HepG2 (cell line): ENCODE results near the gene CSNK2B. TPM values are rescaled to one million over a fixed set of nuclear protein-coding genes. Genes with fewer than 3 reads are reported as not detected.
A peak's percentile ranks its signal among the peaks of the same experiment; 100 is the strongest.

ENCODE experiments used
- ATAC-seq: fragments of 200-7000 bp; cut with Tn5 transposase; 3 replicates; pipeline ENCODE4 v1.9.1; 2020; ENCODE audit warnings: mild to moderate bottlenecking, moderate library complexity
- BruUV-seq: library from RNA; stranded (reverse); fragments of 400-500 nt; replicated peaks from 2 replicates; lab custom pipeline; 2021; lab: Mats Ljungman, UMichigan
- CTCF ChIA-PET: fragments of 300-600 bp; formaldehyde crosslinking; extraction: SDS; loops from one replicate; lab custom pipeline; 2021; ENCODE audit warnings: low total read pairs, inconsistent platforms, low intra/inter-chr PET ratio; lab: Yijun Ruan, JAX
- POLR2A ChIA-PET: fragments of 350-600 bp; sonication (Branson Sonifier 250); formaldehyde crosslinking; loops from one replicate; lab custom pipeline; 2020; ENCODE audit warnings: antibody characterized with exemption, inconsistent platforms; lab: Yijun Ruan, JAX
- DNase-seq: peaks from one replicate; pipeline ENCODE4 v3.0.0-alpha.2; 2015; ENCODE audit warnings: low spot score
- FAIRE-seq: peaks from 3 replicates; lab custom pipeline; 2011; peaks lifted over from hg19 to GRCh38; lab: Jason Lieb, UNC
- H2AFZ ChIP-seq: one replicate; pipeline ENCODE4 v1.6.1; 2011; ENCODE audit warnings: low read length, inconsistent platforms
- H3K27ac ChIP-seq: fragments of 300-600 bp; 3 replicates; pipeline ENCODE4 v1.8.0; 2011; ENCODE audit warnings: mixed run types, mild to moderate bottlenecking, mixed read lengths, low read length, inconsistent platforms; ENCODE audit not compliant: insufficient read depth; ENCODE audit errors: extremely low read length
- H3K27me3 ChIP-seq, 2 experiments: fragments of 200-600 bp in 1 of 2; 2 replicates in 1 of 2; 3 replicates in 1 of 2; pipeline versions ENCODE4 v1.6.0 to v1.8.0; 2011; ENCODE audit warnings: low read length in 2 of 2, mild to moderate bottlenecking in 2 of 2, moderate library complexity in 2 of 2, inconsistent platforms in 1 of 2; ENCODE audit not compliant: insufficient read depth in 2 of 2, control insufficient read depth in 1 of 2
- H3K36me3 ChIP-seq, 2 experiments: fragments of 200-600 bp in 1 of 2; replicated peaks in 1 of 2; 2 replicates in 1 of 2; 3 replicates in 1 of 2; pipeline versions ENCODE4 v1.5.1 to v1.8.0; 2011; ENCODE audit warnings: low read length in 2 of 2, inconsistent platforms in 1 of 2; ENCODE audit not compliant: insufficient read depth in 2 of 2, control insufficient read depth in 1 of 2
- H3K4me1 ChIP-seq: 2 replicates; pipeline ENCODE4 v1.5.1; 2012; ENCODE audit warnings: low read length, inconsistent platforms; ENCODE audit not compliant: insufficient read depth
- H3K4me2 ChIP-seq: 2 replicates; pipeline ENCODE4 v1.6.0; 2011; ENCODE audit warnings: low read depth, low read length, inconsistent platforms
- H3K4me3 ChIP-seq, 3 experiments: fragments of 200-600 bp in 1 of 3; sonication (generic), shearing (Covaris generic) in 1 of 3; replicated peaks in 1 of 3; 2 replicates each; pipeline ENCODE4 v1.5.1; 2011 to 2016; ENCODE audit warnings: low read length in 3 of 3, inconsistent platforms in 2 of 3, low read depth in 2 of 3, mild to moderate bottlenecking in 2 of 3, control low read depth in 1 of 3, mixed read lengths in 1 of 3; ENCODE audit not compliant: insufficient read depth in 1 of 3
- H3K79me2 ChIP-seq: one replicate; pipeline ENCODE4 v1.6.1; 2011; ENCODE audit warnings: low read length, inconsistent platforms; ENCODE audit not compliant: insufficient read depth
- H3K9ac ChIP-seq: 2 replicates; pipeline ENCODE4 v1.6.0; 2011; ENCODE audit warnings: mild to moderate bottlenecking, low read depth, low read length, inconsistent platforms; ENCODE audit not compliant: insufficient read depth
- H3K9me3 ChIP-seq: 2 replicates; pipeline ENCODE4 v1.5.1; 2012; ENCODE audit warnings: mild to moderate bottlenecking, low read length
- H4K20me1 ChIP-seq: 2 replicates; pipeline ENCODE4 v1.6.0; 2011; ENCODE audit warnings: inconsistent platforms, mild to moderate bottlenecking, low read length, moderate library complexity; ENCODE audit not compliant: insufficient read depth
- ASH2L ChIP-seq: fragments of 300-600, 200-600 bp; sonication (generic); IDR thresholded peaks from 2 replicates; pipeline ENCODE4 v1.7.0; 2017; ENCODE audit warnings: low read depth, mild to moderate bottlenecking, moderate library complexity, mixed read lengths, low read length; ENCODE audit not compliant: insufficient read length
- BHLHE40 ChIP-seq: IDR thresholded peaks from 2 replicates; pipeline ENCODE4 v1.6.1; 2011; ENCODE audit warnings: low read length, improper control_type of control experiment
- CENPBD1 ChIP-seq: sonication (generic); formaldehyde crosslinking; IDR thresholded peaks from 2 replicates; pipeline ENCODE4 v1.8.0; 2022; ENCODE audit warnings: missing genetic modification reagents, low read depth, mild to moderate bottlenecking, borderline replicate concordance
- CSRNP2 ChIP-seq: sonication (generic); formaldehyde crosslinking; conservative IDR thresholded peaks from 2 replicates; pipeline ENCODE4 v1.8.0; 2022; ENCODE audit warnings: low read depth, missing genetic modification reagents
- HDAC1 ChIP-seq: sonication (generic); formaldehyde crosslinking; IDR thresholded peaks from 2 replicates; pipeline ENCODE4 v1.5.1; 2020; ENCODE audit warnings: mild to moderate bottlenecking, missing genetic modification reagents
- KMT2B ChIP-seq: IDR thresholded peaks from 2 replicates; pipeline ENCODE4 v1.6.1; 2016; ENCODE audit warnings: missing genetic modification reagents, missing compliant biosample characterization
- PCBP2 ChIP-seq: fragments of 200-400 bp; formaldehyde crosslinking; optimal IDR thresholded peaks from 2 replicates; pipeline ENCODE3; 2018; ENCODE audit warnings: low read length, low read depth; ENCODE audit not compliant: poor library complexity, severe bottlenecking
- PRDM10 ChIP-seq: sonication (generic); formaldehyde crosslinking; IDR thresholded peaks from 2 replicates; pipeline ENCODE4 v1.4.0; 2020; ENCODE audit warnings: low read depth, missing genetic modification reagents
- SMC3 ChIP-seq: IDR thresholded peaks from 2 replicates; pipeline ENCODE4 v1.6.1; 2011; ENCODE audit warnings: low read length, improper control_type of control experiment
- ZBTB14 ChIP-seq: sonication (generic); formaldehyde crosslinking; IDR thresholded peaks from 2 replicates; pipeline ENCODE4 v1.4.0; 2020; ENCODE audit warnings: missing genetic modification reagents
- ZNF160 ChIP-seq: sonication (generic); formaldehyde crosslinking; IDR thresholded peaks from 2 replicates; pipeline ENCODE4 v1.8.0; 2022; ENCODE audit warnings: mild to moderate bottlenecking, inconsistent platforms, missing genetic modification reagents
- ZNF761 ChIP-seq: sonication (generic); formaldehyde crosslinking; conservative IDR thresholded peaks from 2 replicates; pipeline ENCODE4 v1.4.0; 2020; ENCODE audit warnings: mild to moderate bottlenecking, missing genetic modification reagents
- ZXDC ChIP-seq: sonication (generic); formaldehyde crosslinking; IDR thresholded peaks from 2 replicates; pipeline ENCODE4 v1.5.0; 2020; ENCODE audit warnings: mild to moderate bottlenecking, missing genetic modification reagents
- WGBS: methylation state at CpG from one replicate; pipeline ENCODE4 v1.1.6; 2017; ENCODE audit warnings: low lambda C conversion rate; 5-methylcytosine and 5-hydroxymethylcytosine counted together
- in situ Hi-C: cut with HindIII; loops from 2 replicates; pipeline ENCODE4 v1.10.0; 2017; ENCODE audit warnings: low pct_unique_long_range_greater_than_20kb; ENCODE audit not compliant: extremely low pct_ligation_motif_present
- intact Hi-C: fragments of 100-400 bp; cut with micrococcal nuclease; formaldehyde crosslinking; loops from one replicate; pipeline ENCODE4 v1.10.0; 2022; ENCODE audit not compliant: unreplicated experiment
- polyA plus RNA-seq, 8 experiments: library from polyadenylated mRNA; depleted of rRNA in 3 of 8; stranded (reverse) in 7 of 8; unstranded in 1 of 8; fragments of >200 nt; fragmentation: Illumina TruSeq in 4 of 8; extraction: Trizol in 4 of 8; gene quantifications; 2 replicates each; pipeline versions ENCODE4 v1.2.1 to v1.2.3, GENCODE V29; 2011 to 2016; ENCODE audit warnings: low read depth in 4 of 8, missing spikeins in 1 of 8, mixed read lengths in 1 of 8; ENCODE audit not compliant: insufficient read depth in 1 of 8
- total RNA-seq, 5 experiments: library from RNA; depleted of rRNA; stranded (reverse); fragments of >200 nt; fragmentation: Illumina TruSeq; extraction: Trizol; gene quantifications; 2 replicates each; pipeline ENCODE4 v1.2.3, GENCODE V29; 2016; ENCODE audit warnings: low read depth in 1 of 5

Gene CSNK2B
- total and polyA plus RNA-seq, 2 of the 13 experiments (the other 11 are each of a cell fraction or from before 2014, with no cell fraction given): 111 to 296 TPM

- peak overlapping the region; percentile 83 to 100 (median 99) for H3K4me3 ChIP-seq
- peak overlapping the region; percentile 98 for H3K27ac ChIP-seq
- H3K4me1 ChIP-seq: peaks cover 22% of the 10 kb centered on the region
- no peak for DNase-seq
- H4K20me1 ChIP-seq: peaks cover 11% of the 10 kb centered on the region; the same call in 1 of the 2 replicates
- CTCF ChIA-PET: no interaction called here
- TSS peak; percentile 68 for BruUV-seq
- H3K36me3 ChIP-seq: peaks cover 29 to 40% of the 10 kb centered on the region in 2 experiments
- peaks cover 37% of the 10 kb centered on the region for H3K79me2 ChIP-seq
- in situ Hi-C loops (no loop called here), intact Hi-C loops (loop anchor here (5.0 kb wide), 1 partner anchor 46 kb away; the partner anchor contains the start of genes CSNK2B and LY6G5B)
- 6% methylated on average over 15 of the region's 15 CpGs for WGBS
- no peak overlapping the region for H2AFZ ChIP-seq
- H3K9me3 ChIP-seq: no peaks in the 10 kb centered on the region
- H3K9ac ChIP-seq: peak overlapping the region; percentile 97
- ATAC-seq: no peak
- POLR2A ChIA-PET: interaction anchor here (0.5 to 4.8 kb wide), 14 partner anchors 8 to 209 kb away, joined by 3 to 78 read pairs (median 4); partner anchors contain the start of genes APOM, BAG6, C6orf47 and CSNK2B
- FAIRE-seq: no peak
- H3K4me2 ChIP-seq: peak overlapping the region; percentile 98
- no peaks in the 10 kb centered on the region; a peak in 1 of 5 replicates for H3K27me3 ChIP-seq
- TF ChIP-seq ZNF761 (CRISPR knock-in tag) (no peak), KMT2B (peak; percentile 19; the same call in 1 of the 2 replicates), HDAC1 (CRISPR knock-in tag) (no peak), PRDM10 (no peak), BHLHE40 (no peak), PCBP2 (no peak), SMC3 (no peak), ZNF160 (CRISPR knock-in tag) (no peak), ZXDC (no peak), CSRNP2 (CRISPR knock-in tag) (no peak), ASH2L (peak; percentile 7), ZBTB14 (CRISPR knock-in tag) (peak; percentile 47; the same call in 1 of the 2 replicates), CENPBD1 (CRISPR knock-in tag) (0 out of 2 replicates have a peak, but pooled peaks have one; percentile 16)
Observed at GRCh38 chr6:31621320-31621939, 44.5 kb upstream of the CSNK2B start.
